ENCODE measurements around the gene KRTAP22-2.

KRTAP22-2 gene

DNA sequence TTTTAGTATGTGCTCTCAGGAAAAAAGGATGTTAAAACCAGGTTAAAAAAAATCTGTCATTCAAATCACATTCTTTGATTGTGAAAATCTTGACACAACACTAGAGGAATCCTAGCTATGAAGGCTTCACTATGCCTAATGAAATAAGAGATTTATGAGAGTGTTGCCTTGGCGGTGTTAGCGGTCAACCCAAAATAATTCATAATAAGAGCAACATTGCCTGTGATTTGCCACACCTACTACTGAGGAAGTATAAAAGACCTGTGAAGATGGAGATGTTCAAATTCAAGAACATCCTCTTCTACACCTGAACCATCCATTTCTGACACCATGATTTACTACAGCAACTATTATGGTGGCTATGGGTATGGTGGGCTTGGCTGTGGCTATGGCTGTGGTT, 25.9 kb upstream of the KRTAP22-2 start, which contains the start of gene KRTAP20-1:
TSS of gene KRTAP20-1 (plus strand) at position 301 of the 400 bp plus-strand sequence. CDS start at position 331, 30 bp downstream.
- Histone ChIP-seq H3K27me3 (no peaks in the 10 kb centered on the region), H4K20me1 (no peaks in the 10 kb centered on the region), H3K36me3 (no peaks in the 10 kb centered on the region), H3K27ac (no peak within 1 kb of the TSS), H3K9me3 (replicated peaks in 1 of 11) (no peaks in the 10 kb centered on the region), H3K4me2 (no peak within 1 kb of the TSS), H3K9ac (no peak within 1 kb of the TSS), H3K4me1 (peaks cover 0 to 13% (median 0%) of the 10 kb centered on the region in 10 experiments; a peak in 4 of 20 replicates), H3K4me3 (no peak within 1 kb of the TSS)
- TF ChIP-seq Cebpa-rat (IDR thresholded peaks at IDR 0.05), result no peak

- no peaks in the 10 kb centered on the region for H3K27me3 ChIP-seq
- no peaks in the 10 kb centered on the region for H3K36me3 ChIP-seq
- no peak for TF ChIP-seq Cebpa-rat (IDR thresholded peaks at IDR 0.05)
- H3K9ac ChIP-seq, result no peak overlapping the region
- H3K4me2 ChIP-seq, result no peak overlapping the region
- no peak overlapping the region for H3K27ac ChIP-seq
- H4K20me1 ChIP-seq, result no peaks in the 10 kb centered on the region
- no peaks in the 10 kb centered on the region for H3K9me3 ChIP-seq (replicated peaks in 1 of 11)
- peaks cover 0 to 7% (median 0%) of the 10 kb centered on the region in 10 experiments; a peak in 4 of 20 replicates for H3K4me1 ChIP-seq
- H3K4me3 ChIP-seq, result no peak overlapping the region
These were observed 25.0 kb upstream of the KRTAP22-2 start for GRCh38 chr21:30615199-30615598.

DNA sequence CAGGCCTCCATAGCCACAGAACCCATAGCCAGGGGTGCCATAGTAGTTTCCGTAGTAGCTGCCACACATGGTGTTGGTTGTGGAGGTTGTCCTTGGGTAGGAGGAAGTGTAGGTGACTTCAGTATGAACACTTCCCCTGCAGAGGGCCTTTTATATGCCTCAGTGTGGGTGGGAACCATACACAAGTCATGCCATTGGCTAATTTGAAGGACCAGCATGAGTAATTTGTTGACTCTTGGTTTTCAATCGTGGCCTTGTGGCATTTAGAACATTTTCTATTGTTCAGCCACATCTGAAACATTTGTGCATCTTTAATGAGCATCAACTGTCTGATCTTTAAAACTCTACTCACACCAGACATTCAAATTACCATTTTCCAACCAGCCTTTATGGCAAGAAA, 23.6 kb upstream of the KRTAP22-2 start, which contains the start of gene KRTAP6-1:
TSS of gene KRTAP6-1 (minus strand) at position 95 of the 400 bp plus-strand sequence. CDS start at position 69, 26 bp downstream.
- Histone ChIP-seq H3K27me3 (no peaks in the 10 kb centered on the region), H4K20me1 (no peaks in the 10 kb centered on the region), H3K4me3 (no peak within 1 kb of the TSS), H3K36me3 (no peaks in the 10 kb centered on the region), H3K4me1 (no peaks in the 10 kb centered on the region), H3K4me2 (no peak within 1 kb of the TSS), H3K9me3 (replicated peaks in 1 of 11) (no peaks in the 10 kb centered on the region), H3K9ac (no peak within 1 kb of the TSS), H3K27ac (no peak within 1 kb of the TSS)
- TF ChIP-seq Cebpa-rat (IDR thresholded peaks at IDR 0.05), result no peak

GRCh38 chr21:30612132-30612531, 21.9 kb upstream of the KRTAP22-2 start:
- H3K4me2 ChIP-seq, result no peak overlapping the region
- TF ChIP-seq Cebpa-rat (IDR thresholded peaks at IDR 0.05), result no peak
- no peaks in the 10 kb centered on the region for H4K20me1 ChIP-seq
- H3K9me3 ChIP-seq (replicated peaks in 1 of 11), result no peaks in the 10 kb centered on the region
- H3K36me3 ChIP-seq, result no peaks in the 10 kb centered on the region
- no peaks in the 10 kb centered on the region for H3K27me3 ChIP-seq
- H3K4me1 ChIP-seq, result no peaks in the 10 kb centered on the region
- no peak overlapping the region for H3K27ac ChIP-seq
- no peak overlapping the region for H3K4me3 ChIP-seq
- H3K9ac ChIP-seq, result no peak overlapping the region

GRCh38 chr21:30605968-30606367, 15.8 kb upstream of the KRTAP22-2 start:
- H3K9ac ChIP-seq, result no peak overlapping the region
- no peak overlapping the region for H3K4me2 ChIP-seq

DNA sequence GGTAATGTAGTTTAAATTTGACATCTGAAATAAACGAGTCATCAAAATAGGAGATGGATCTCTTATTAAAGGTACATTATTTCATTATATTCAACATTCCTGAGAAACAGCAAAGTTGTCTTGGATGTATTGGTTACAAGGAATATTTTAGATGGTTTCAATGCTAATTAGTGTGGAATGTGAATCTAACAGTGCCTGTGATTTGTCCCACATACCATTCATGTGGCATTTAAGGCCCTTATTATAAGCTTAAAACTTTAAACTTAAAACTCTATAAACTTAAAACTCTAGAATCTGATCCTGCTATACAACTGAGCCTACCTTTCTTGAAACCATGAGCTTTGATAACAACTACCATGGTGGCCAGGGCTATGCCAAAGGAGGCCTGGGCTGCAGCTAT, 10.6 kb upstream of the KRTAP22-2 start, which contains the start of gene KRTAP22-1:
TSS of gene KRTAP22-1 (plus strand) at position 301 of the 400 bp plus-strand sequence.
- Histone ChIP-seq H3K27me3 (no peaks in the 10 kb centered on the region), H3K4me2 (no peak within 1 kb of the TSS), H3K27ac (no peak within 1 kb of the TSS), H3K9ac (no peak within 1 kb of the TSS), H4K20me1 (no peaks in the 10 kb centered on the region), H3K4me1 (no peaks in the 10 kb centered on the region), H3K36me3 (no peaks in the 10 kb centered on the region), H3K4me3 (no peak within 1 kb of the TSS), H3K9me3 (replicated peaks in 1 of 11) (0 out of 22 replicates have a peak, but pooled peaks cover 0 to 3% (median 0%) of the 10 kb centered on the region in 11 experiments)
- TF ChIP-seq Cebpa-rat (IDR thresholded peaks at IDR 0.05), result no peak

More at GRCh38 chr21:30605968-30606367, 15.8 kb upstream of the KRTAP22-2 start:
- TF ChIP-seq Cebpa-rat (IDR thresholded peaks at IDR 0.05), result no peak
- H3K27ac ChIP-seq, result no peak overlapping the region
- no peaks in the 10 kb centered on the region for H3K4me1 ChIP-seq
- 0 out of 22 replicates have a peak, but pooled peaks cover 0 to 3% (median 0%) of the 10 kb centered on the region in 11 experiments for H3K9me3 ChIP-seq (replicated peaks in 1 of 11)
- no peak overlapping the region for H3K4me3 ChIP-seq
- no peaks in the 10 kb centered on the region for H3K27me3 ChIP-seq
- H3K36me3 ChIP-seq, result no peaks in the 10 kb centered on the region
- H4K20me1 ChIP-seq, result no peaks in the 10 kb centered on the region

GRCh38 chr21:30598802-30599201, 8.6 kb upstream of the KRTAP22-2 start, which contains the start of gene KRTAP6-2:
Gene KRTAP6-2, minus strand, starts transcription at chr21:30598902. Its CDS starts 28 bp downstream, at chr21:30598874.
- no peak within 1 kb of the TSS for H3K4me2 ChIP-seq
- H3K27ac ChIP-seq, result no peak within 1 kb of the TSS
- no peaks in the 10 kb centered on the region for H3K27me3 ChIP-seq
- H3K36me3 ChIP-seq, result no peaks in the 10 kb centered on the region
- H3K4me3 ChIP-seq, result no peak within 1 kb of the TSS
- TF ChIP-seq Cebpa-rat (IDR thresholded peaks at IDR 0.05), result no peak
- 0 out of 22 replicates have a peak, but pooled peaks cover 0 to 3% (median 0%) of the 10 kb centered on the region in 11 experiments for H3K9me3 ChIP-seq (replicated peaks in 1 of 11)
- no peaks in the 10 kb centered on the region for H3K4me1 ChIP-seq
- H4K20me1 ChIP-seq, result no peaks in the 10 kb centered on the region
- no peak within 1 kb of the TSS for H3K9ac ChIP-seq

GRCh38 chr21:30592140-30592539, 1.9 kb upstream of the KRTAP22-2 start, which contains the start of gene KRTAP6-3:
Gene KRTAP6-3, plus strand, starts transcription at chr21:30592440. Its CDS starts 6 bp downstream, at chr21:30592446.
- Histone ChIP-seq H3K36me3 (no peaks in the 10 kb centered on the region), H3K4me3 (no peak within 1 kb of the TSS), H3K27ac (no peak within 1 kb of the TSS), H3K9me3 (replicated peaks in 1 of 11) (no peaks in the 10 kb centered on the region), H3K27me3 (no peaks in the 10 kb centered on the region), H4K20me1 (no peaks in the 10 kb centered on the region), H3K9ac (no peak within 1 kb of the TSS), H3K4me1 (no peaks in the 10 kb centered on the region), H3K4me2 (no peak within 1 kb of the TSS)
- TF ChIP-seq Cebpa-rat (IDR thresholded peaks at IDR 0.05), result no peak

DNA sequence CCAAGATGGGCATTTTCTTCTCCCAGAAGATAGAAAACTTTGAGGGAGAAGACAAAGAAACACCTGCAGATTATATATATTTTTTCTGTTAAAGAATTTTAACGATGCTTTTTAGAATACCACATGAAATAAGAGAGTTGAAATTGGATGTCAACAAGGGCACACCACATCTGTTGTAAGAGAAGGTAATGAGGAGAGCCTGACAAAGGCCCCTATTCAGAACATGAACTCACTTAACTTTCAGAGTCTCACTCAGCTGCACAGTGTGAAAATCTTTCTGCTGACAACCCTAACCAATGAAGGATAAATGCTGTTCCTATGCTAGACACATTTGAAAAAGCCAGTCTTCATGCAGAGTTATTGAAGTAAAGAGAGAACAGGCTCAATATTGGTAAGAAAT, 7.3 kb downstream of the KRTAP22-2 start:
- Histone ChIP-seq H3K9me3 (replicated peaks in 1 of 11) (no peaks in the 10 kb centered on the region), H4K20me1 (no peaks in the 10 kb centered on the region), H3K36me3 (no peaks in the 10 kb centered on the region), H3K4me1 (no peaks in the 10 kb centered on the region), H3K9ac (no peak overlapping the region), H3K4me3 (no peak overlapping the region), H3K4me2 (no peak overlapping the region), H3K27me3 (no peaks in the 10 kb centered on the region), H3K27ac (no peak overlapping the region)
- no peak for TF ChIP-seq Cebpa-rat (IDR thresholded peaks at IDR 0.05)

GRCh38 chr21:30580132-30580531, 10.1 kb downstream of the KRTAP22-2 start:
- no peak for TF ChIP-seq Cebpa-rat (IDR thresholded peaks at IDR 0.05)
- no peaks in the 10 kb centered on the region for H3K9me3 ChIP-seq (replicated peaks in 1 of 11)
- no peaks in the 10 kb centered on the region for H4K20me1 ChIP-seq
- H3K27ac ChIP-seq, result no peak overlapping the region
- no peak overlapping the region for H3K4me2 ChIP-seq
- no peaks in the 10 kb centered on the region for H3K36me3 ChIP-seq
- H3K27me3 ChIP-seq, result no peaks in the 10 kb centered on the region
- no peak overlapping the region for H3K9ac ChIP-seq
- no peaks in the 10 kb centered on the region for H3K4me1 ChIP-seq
- H3K4me3 ChIP-seq, result no peak overlapping the region
